CD4-positive, alpha-beta T cell treated with Interleukin-6 at 100 ng/mL for 8 hours (primary cell): ENCODE measurements around the gene HIVEP3.

ENCODE experiments used
- DNase-seq: peaks from one replicate; pipeline ENCODE4 v3.0.0-alpha.2; 2020; ENCODE audit warnings: mixed read lengths, low spot score

HIVEP3 gene

DNA sequence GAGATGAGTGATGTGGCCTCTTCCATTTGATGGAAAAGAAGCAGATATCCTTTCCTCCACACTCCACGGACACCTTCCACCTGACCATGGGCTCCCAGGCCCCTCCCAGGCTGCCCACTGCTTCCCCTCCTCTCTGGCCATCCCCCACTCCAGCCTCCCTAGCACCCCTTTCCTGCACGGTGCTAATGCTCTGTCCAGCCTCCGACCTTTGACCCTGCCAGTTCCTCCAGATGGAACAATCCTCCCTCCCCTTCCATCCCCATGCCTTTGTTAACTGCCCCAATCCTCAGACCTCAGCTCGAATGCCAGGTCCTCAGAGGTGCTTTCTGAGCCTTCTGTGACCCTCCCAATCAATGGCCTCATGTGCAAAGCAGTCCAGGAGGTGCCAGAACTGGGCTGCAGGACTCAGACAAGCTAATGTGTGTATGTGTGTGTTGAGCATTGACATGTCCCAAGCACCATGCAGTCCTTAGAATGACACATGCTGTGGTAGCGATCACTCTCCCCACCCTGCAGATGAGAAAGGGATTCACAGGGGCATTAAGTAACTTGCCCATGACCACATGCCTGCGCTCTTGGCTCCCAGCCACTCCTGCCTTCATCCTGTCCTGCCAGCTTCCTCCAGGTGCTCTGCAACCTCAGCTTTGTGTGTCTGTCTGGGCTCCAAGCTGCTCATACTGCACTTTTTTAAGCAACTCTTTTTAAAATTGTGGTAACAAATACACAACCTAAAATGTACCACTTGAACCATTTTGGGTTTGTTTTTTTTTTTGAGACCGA is 370.8 kb downstream of the HIVEP3 start:
- DNase-seq: no peak

DNA sequence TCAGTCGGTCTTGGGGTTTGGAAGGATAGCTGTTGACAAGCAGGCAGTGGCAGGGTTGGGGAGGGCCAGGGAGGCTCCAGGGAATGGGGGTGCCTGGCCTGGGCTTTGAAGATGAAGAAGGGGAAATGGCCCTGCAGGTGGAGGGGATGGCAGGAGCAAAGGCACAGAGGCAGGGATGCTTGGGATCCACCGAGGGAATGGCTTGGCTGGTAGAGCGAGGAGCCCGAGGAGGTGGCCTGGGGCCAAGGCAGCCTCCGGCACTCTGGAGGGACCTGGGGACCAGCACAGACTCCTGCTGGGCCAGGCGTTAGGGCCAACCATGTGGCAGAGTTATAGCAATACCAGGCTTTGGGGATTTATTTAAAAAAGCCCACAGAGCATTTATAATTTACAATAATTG is 371.4 kb downstream of the HIVEP3 start:
- no peak for DNase-seq

DNA sequence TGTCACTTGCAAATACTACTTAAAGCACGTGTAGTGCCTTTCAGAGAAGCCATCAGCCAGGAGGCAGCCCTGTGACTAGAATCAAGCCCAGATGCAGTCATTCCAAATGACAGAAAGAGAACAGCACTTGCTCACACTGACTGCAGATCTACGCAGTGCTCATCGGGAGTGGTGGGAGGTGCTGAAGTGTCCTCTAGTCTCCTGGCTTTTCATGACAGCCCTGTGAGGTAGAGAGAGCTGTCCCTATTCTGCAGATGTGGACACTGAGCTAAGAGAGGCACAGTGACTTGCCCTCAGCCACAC is 371.9 kb downstream of the HIVEP3 start:
- DNase-seq: no peak

DNA sequence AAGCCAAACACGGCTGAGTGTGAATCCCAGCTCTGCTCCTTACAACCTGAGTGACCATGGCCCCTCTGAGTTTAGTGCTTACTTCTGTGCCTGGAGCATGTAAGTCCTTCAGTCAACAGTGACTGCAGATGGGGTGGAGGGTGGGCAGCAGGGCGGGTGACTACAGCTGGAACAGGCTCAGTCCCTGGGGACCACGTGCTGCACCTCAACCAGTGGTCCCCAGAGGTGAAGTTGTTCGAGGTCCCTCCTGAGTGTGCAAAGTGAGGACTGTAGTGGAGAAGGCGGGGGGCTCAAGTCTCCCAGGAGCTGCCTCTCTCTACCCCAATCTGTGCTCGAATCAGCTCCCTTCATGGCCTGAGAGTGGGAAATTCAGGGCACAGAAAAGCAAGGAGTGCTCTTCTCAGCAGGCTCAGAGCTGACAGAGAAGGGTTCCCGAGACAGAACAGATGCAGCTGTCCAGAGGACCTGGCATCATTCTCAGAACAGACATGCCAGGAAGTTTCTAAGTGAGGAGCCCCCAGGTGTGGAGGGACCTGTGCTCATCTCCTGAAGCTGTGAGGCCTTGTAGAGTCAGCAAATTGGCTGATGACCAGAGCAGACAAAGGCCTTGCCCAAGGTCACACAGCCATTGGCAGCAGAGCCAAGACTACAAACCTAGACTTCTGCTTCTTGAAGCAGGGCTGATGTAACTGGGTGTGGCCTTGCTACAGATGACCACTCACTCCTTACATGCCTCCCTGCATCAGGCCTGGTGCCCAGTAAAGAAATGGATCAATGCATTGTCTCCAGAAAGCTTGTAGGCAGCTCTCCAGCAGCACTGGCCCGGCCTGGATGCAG is 372.5 kb downstream of the HIVEP3 start:
- DNase-seq: no peak

DNA sequence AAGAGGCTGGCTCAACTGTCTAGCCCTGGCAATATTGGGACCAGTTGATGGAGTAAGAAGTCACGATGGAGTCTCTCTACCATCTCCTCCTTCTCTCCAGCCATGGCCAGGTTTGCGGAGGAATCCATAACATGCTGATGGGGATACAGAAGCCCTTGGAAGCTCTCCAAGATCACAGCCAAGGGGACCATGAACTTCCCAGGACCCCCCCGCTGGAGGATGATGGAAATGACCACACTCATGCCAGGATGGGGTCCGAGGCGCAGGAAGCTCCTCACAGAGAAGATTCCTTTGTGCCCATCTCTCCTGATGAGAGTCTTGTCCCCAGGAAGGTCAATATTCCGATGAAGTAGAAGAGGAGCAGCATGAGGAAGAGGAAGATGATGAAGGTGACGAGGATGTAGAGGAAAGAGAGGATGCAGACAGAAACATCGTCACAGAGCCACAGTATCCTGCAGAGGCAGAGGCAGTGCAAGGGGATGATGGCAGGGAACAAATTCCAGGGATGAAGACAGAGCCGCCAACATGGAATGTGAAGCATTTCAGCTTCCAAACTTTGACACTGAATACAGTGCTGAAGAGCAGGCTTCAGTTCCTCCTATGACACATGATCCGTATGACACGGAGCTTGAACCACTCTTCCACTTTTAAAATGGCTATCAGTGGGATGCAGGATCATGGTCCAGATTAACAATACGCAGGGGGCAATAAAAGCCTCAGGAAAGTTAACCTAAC is 376.4 kb downstream of the HIVEP3 start:
- DNase-seq: no peak

DNA sequence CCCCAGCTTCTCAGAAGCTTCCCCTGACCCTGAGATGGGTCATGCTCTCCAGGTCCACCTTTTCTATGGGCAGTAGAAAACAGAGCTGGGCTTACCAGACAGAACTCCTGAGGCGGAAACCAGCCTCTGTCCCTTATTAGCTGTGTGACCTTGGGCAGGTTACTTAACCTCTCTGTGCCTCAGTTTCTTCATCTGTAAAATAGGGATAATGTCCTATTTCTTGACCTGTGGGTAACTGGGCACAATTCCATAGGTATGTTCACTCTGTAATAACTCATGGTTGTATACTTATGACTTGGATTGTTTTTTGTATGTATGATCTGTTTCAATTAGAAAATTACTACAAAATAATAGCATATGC is 377.1 kb downstream of the HIVEP3 start:
- no peak for DNase-seq

DNA sequence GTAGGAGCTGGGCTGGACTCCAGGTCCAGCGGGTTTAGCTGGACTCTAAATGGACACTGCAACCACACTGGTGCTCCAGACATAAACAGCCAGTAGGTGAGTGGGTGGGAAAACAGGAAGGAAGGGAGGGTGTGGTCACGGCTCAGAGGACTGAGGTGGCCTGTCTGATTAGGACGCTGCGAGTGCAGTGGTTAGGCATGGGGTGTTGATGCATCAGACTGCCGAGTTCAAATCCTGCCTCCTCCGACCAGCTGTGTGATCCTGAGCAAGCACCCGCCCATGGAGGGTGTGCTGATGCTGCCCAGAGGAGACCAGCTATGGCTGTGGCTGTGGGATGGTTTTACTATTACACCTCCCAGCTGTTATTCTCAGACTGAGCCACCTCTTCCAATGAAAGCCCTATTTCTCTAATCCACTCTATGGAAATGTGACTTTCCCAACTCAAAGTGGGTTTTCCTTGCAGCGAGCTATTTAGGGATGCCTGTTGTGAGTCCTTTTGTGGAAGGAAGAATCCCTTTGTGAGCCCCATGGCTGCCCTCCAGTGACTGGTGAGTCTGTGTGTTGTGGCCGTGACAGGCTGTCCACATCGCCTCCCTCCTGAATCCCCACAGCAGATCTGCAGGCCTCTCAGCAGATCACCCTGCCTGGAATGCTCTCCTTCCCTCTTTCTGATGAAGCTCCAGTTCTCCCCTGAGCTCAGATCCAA is 377.7 kb downstream of the HIVEP3 start:
- no peak for DNase-seq

DNA sequence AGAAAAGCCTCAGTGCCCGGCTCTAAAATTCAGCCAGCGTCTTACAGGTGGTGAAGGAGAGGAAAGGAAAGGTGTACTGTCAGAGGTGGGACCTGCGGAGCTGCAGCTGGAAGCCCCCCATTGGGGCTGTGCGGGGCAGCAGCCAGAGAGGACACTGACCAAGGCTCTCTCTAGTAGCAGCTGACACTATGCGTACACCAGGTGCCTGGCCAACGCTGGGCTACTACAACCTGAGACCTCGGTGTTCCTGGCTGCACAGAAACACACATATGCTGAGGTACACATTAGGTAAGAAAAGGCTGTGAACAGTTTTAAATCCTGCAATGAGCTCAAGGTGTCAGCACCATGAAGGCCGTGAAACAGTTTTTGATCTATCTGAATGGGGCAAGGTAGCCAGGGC is 378.7 kb downstream of the HIVEP3 start:
- DNase-seq: no peak

DNA sequence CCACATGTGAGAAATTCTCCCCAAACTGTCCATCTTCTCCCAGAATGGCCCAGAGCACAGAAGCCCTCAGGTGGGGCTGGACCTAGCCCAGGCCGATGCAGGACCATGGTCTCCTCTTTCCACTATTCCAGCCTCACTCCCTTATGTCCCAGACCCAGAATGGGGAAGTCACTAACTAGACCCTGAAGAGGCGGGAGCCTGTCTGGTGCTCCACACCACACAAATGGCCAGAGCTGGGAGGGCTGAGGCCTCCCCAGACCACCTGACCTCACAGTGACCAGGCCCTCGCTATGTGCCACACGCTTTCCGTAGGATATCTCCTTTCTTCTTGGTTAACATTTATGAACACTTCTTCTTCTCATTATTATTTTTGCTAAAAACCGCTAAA is 379.3 kb downstream of the HIVEP3 start:
- no peak for DNase-seq

DNA sequence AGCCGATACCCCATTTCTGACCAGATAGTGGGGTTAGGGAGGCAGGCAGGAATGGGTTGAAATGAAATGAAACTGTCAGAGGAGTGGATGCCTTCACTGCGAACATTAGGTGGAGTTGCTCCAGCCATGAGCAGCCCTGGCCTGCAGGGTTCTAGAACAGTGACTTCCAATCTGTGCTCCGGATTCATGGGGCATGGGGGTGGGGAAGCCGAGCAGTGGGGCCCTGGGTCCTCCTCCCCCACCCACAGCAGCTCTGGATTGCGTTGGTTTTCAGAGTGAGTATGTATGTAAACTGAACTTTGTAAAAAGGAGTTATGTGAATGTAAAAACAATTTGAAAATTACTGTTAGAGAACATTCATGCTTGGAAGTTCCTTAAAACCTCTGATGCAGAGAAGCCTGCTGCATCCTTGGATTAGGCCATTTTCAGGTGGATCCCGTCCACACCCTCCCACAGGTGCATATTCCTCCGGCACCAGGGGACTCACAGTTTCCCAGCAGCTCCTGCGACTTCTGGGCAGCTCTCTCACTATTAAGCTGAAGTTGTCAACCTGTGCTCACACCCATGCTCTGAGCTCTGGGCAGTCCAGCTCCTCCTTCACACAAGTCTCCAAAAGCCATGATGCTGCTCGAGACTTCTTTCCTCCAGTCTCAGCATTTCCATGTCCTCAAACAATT is 379.8 kb downstream of the HIVEP3 start:
- DNase-seq: no peak

DNA sequence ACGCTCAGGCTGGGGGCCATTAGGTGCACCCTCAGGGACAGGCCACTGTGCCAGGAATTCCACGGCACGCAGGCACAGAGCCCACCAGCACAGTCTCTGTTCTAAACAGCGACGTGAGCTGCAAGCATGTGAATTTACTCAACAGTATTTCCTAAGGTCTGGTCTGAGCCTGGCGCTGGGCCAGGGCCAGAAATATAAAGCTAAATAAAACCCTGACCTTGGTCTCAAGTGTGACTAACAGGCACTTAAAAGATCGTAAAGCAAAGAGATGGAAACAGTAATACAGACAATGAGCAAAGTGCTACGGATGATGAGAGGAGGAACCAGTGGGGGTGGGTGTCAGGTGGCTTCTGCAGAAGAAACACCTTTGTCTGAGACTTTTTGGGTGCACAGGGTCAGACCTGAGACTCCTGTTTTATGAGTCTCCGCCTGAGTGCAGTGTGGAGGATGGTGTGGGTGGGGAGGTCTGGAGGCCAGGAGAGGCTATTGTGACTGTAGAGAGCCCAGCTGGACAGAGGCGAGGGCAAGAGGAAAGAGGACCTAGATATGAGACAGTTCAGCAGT is 380.9 kb downstream of the HIVEP3 start:
- DNase-seq: no peak

DNA sequence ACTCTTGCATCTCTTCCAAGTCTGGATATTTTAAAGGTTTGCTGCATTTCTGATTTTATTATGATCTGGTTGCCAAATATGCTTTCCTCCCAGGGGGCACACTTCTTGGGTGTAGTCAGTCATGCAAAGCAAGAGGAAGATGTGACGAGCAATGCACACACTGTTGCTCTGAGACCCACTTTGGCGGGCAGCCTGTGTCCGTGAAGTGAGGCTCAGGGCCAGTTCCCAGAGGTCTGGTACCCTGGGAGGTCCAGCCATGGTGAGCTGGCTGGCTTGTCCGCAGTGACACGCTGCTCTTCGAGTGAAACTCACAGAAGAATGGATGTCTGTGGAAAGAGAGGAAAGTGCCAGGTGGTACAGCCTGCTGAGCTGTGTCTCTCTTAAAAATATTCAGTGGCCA is 381.5 kb downstream of the HIVEP3 start:
- DNase-seq: no peak

DNA sequence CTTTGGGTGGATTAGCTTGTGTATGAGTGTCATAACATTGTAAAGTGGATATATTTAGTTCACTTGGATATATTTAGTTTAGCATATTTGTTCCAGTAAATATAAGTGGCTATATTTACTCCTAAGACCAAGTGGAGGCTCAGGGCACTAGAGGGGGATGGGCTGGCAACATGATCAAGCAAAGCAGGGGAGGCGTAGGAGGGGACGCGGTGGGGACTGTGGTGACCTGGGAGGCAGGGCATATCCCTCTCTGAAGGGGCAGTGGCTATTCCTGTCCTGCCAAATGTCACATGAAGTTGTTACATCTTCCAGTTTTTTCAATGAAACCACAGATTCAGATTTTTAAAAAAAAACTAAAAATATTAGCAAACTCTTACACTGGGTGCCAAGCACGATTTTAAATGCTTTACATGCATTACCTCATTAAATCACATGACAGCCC is 382.3 kb downstream of the HIVEP3 start:
- DNase-seq: no peak

DNA sequence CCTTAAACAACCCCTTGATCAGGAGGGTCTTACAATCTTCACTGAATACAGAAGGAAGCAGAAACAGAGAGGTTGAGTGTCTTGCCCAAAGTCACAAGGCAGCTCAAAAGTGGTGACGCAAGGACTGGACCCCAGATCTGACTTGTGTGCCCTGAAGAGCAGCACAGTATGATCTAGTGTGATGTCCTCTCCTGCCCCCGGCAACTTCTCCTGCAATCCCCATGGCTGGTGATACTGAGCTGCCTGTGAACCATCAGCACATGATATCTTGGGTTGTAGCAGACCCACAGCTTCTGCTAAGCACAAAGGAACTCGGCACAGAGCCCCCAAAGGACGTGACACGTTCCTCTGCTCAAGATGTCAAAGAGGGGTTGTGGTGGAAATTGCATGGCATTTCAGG is 383.0 kb downstream of the HIVEP3 start:
- no peak for DNase-seq

DNA sequence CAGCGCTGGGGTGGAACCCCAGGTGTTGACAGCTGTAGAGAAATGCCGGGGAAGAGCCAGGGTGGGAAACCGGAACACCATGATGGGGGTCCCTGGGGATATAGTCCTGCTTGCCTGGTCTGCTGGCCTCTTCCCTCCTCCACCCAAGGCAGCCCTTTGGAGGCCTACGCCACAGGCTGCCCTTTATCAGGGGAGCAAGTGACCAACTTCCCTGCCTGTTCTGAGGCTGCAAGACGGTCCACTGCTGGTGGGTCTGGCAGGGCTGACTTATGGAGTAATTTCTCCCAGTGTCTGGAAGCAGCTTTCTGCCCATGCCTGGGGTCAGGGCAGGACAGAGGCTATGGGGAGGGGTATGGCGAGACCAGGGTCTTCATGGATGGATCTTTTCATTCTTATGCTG is 383.4 kb downstream of the HIVEP3 start:
- DNase-seq: no peak

DNA sequence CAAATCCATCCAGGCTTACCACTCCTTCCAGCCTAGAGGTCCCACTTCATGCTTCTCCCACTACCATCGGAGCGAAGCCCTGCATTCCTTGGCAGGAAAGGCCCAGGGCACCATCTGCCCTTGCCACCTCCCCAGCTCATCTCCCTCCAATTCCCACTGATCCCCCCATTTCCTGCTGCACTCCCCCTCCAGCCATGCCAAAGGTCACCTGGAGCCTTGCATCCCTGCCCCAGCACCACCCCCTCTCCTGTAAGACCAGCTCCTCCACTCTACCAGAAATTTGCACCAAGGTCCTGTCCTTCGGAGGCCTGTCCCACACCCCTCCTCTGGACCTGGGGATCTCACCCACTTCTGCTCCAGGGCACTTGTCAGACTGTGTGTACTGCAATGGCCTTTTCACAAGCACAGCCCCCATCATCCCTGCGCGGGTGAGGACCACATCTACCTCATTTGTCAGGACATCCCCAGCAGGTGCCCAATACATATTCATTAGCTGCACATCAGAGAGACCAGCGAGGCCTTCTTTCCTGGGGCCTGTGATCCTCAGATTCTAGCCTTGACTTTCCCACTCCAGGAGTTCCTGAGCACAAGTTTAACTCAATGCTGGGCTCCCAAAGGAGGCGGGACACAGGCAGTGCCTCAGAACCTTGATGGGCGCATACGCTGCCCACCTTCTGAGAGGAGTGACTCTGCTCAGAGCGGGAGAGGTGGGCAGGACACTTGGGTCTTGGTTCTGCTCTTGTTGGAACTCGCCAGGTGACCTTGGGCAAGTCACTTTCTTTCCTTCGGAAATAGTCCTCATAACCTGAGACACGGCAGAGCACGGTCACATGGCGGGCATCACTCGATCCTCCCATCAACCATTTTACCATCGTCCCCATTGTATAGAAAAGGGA is 384.3 kb downstream of the HIVEP3 start:
- DNase-seq: no peak

DNA sequence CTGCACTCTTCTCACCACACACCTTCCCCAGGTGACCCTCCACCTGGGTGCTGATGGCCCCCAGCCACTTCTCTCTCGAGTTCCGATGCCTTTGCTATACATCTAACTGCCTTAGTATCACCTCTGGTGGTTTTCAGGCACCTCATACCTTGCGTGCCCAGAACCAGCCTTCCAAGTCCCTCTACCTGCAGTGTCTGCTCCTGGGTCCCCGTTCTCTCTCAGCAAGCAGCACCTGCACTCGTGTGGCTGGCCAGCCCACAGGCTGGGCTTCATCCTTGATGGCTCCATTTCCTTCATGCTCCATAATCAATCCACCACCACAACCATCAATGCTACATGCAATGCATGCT is 385.0 kb downstream of the HIVEP3 start:
- no peak for DNase-seq

DNA sequence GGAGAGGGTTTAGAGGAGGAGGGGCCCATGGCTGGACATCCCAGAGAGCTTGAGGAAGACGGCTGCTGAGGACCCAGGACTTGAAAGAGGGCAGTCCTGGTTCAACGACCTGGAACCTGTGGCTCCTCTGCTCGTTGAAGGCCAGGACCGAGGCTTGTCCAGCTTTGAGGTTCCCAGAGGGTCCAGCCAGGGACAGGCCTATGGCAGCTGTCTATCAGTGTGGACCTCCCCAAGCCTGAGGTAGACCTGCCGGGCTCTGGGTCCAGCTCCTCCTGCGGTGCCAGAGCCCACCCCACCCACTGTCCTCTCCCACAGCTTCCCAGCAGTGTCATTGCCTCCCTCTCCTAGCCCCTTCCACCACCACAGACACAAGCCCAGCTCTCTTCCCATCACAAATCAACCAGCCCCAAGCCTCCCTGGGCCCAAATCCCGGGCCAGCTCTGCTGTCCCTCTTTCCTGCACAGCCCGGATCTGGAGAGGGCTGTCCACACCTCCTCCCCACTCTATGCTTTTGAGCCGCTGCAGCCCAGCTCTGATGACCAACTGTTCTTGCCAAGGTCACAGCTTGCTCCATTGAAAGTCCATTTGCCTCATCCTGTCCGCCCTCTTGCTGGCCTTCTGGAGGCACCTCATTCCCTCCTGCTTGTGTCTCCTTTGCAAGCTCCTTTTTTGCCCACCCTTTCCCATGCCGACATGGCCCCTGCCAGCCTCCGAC is 385.5 kb downstream of the HIVEP3 start:
- no peak for DNase-seq

DNA sequence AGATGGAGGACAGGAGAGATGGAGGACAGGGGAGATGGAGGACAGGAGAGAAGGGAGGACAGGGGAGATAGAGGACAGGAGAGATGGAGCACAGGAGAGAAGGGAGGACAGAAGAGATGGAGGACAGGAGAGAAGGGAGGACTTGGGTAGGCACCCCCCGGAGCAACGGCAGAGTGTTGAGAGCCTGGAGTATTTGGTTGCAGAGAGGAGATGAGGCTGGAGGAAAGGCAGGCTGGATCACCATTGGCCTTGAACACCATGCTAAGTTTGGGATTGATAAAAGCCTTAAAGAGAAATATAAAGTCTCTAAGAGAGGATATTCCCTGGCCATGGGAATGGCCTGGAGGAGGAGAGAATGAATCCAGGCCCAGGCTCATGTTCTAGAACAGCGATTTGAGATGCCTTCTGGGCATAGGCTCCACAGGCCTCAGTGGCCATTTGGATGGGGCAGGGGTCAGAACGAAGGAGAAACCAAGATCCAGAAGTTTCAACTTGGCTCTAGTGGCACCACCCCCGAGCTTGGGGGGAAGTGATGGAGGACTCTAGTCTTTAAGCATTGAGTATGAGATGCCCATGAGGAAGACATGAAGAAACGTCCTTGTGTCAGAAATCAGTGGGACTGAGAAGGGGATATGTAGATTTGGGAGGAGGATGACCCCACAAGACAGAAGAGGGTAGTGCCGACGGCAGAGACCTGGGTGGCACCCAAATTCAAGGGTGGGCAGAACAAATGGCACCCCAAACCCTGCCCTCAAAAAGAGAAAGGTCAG is 386.3 kb downstream of the HIVEP3 start:
- DNase-seq: no peak
